Activated T-cell treated with anti-CD3 and anti-CD28 coated beads for 24 hours (primary cell): ENCODE results near the gene IAH1.

ENCODE experiments used
- DNase-seq: peaks from one replicate; pipeline ENCODE4 v3.0.0-alpha.2; 2020; ENCODE audit warnings: low read depth

IAH1 gene

GRCh38 chr2:9474361-9475057, at the start of gene IAH1:
IAH1 (plus strand) TSS chr2:9474551; CDS start chr2:9474567, 16 bp downstream.
- DNase-seq = peak; percentile 67

GRCh38 chr2:9428965-9429577, 45.3 kb upstream of the IAH1 start:
- no peak for DNase-seq

- DNase-seq = no peak
Measured at GRCh38 chr2:9430316-9431293, 43.7 kb upstream of the IAH1 start.

GRCh38 chr2:9434489-9434888, 39.9 kb upstream of the IAH1 start:
- no peak for DNase-seq

GRCh38 chr2:9439536-9439935, 34.8 kb upstream of the IAH1 start:
- DNase-seq = no peak

- DNase-seq = no peak
Measured at GRCh38 chr2:9440058-9440727, 34.2 kb upstream of the IAH1 start.

- no peak for DNase-seq
Measured at GRCh38 chr2:9441556-9441955, 32.8 kb upstream of the IAH1 start.

- DNase-seq = no peak
Measured at GRCh38 chr2:9443526-9443925, 30.8 kb upstream of the IAH1 start.

GRCh38 chr2:9445089-9445488, 29.3 kb upstream of the IAH1 start:
- DNase-seq = no peak

GRCh38 chr2:9451231-9451630, 23.1 kb upstream of the IAH1 start:
- no peak for DNase-seq

- no peak for DNase-seq
Measured at GRCh38 chr2:9460441-9461017, 13.8 kb upstream of the IAH1 start.

GRCh38 chr2:9461079-9461478, 13.3 kb upstream of the IAH1 start:
- no peak for DNase-seq

GRCh38 chr2:9462313-9462712, 12.0 kb upstream of the IAH1 start:
- DNase-seq = no peak

- no peak for DNase-seq
Measured at GRCh38 chr2:9462886-9463697, 11.3 kb upstream of the IAH1 start.

- no peak for DNase-seq
Measured at GRCh38 chr2:9463698-9464034, 10.7 kb upstream of the IAH1 start.

GRCh38 chr2:9465170-9465569, 9.2 kb upstream of the IAH1 start:
- no peak for DNase-seq

- DNase-seq = no peak
Measured at GRCh38 chr2:9466147-9466683, 8.1 kb upstream of the IAH1 start.

- DNase-seq = no peak
Measured at GRCh38 chr2:9467687-9468086, 6.7 kb upstream of the IAH1 start.

GRCh38 chr2:9471206-9471605, 3.1 kb upstream of the IAH1 start:
- DNase-seq = no peak

- no peak for DNase-seq
Measured at GRCh38 chr2:9472511-9472910, 1.8 kb upstream of the IAH1 start.
